Pancreas (tissue), 10 donors: ENCODE data around the gene HELZ. TPM values are rescaled to one million over a fixed set of nuclear protein-coding genes. Genes with fewer than 3 reads are reported as not detected.

ENCODE experiments used
- ATAC-seq, 4 donors: fragments of 200-7000 bp; cut with Tn5 transposase; one replicate each; pipeline versions ENCODE4 v1.8.0 to v1.9.1; 2020; ENCODE audit warnings: mild to moderate bottlenecking in 4 of 4, moderate library complexity in 4 of 4
- DNase-seq, 6 donors: peaks; one replicate each; pipeline ENCODE4 v3.0.0-alpha.2; 2020
- FAIRE-seq: peaks from 2 replicates; lab custom pipeline; 2012; peaks lifted over from hg19 to GRCh38; lab: Jason Lieb, UNC
- H3K27ac ChIP-seq, 4 donors: fragments of 200-600 bp; sonication (generic); 1 replicate in 3 of 4; 2 replicates in 1 of 4; pipeline versions ENCODE4 v1.5.0 to v1.8.0; 2020
- H3K27me3 ChIP-seq, 4 donors: fragments of 200-600 bp; one replicate each; pipeline ENCODE4 v1.8.0; 2021
- H3K36me3 ChIP-seq, 3 donors: fragments of 200-600 bp; sonication (generic) in 1 of 3; one replicate each; pipeline versions ENCODE4 v1.5.0 to v1.8.0; 2020 to 2021
- H3K4me1 ChIP-seq, 3 donors: fragments of 200-600 bp; one replicate each; pipeline ENCODE4 v1.8.0; 2021
- H3K4me3 ChIP-seq, 4 donors: fragments of 200-600 bp; sonication (generic) in 2 of 4; one replicate each; pipeline versions ENCODE4 v1.5.0 to v1.8.0; 2020 to 2021
- H3K9me3 ChIP-seq, 4 donors: fragments of 200-600 bp; one replicate each; pipeline ENCODE4 v1.8.0; 2021
- CTCF ChIP-seq, 4 donors: fragments of 200-600 bp; sonication (generic) in 3 of 4; IDR thresholded peaks; one replicate each; pipeline versions ENCODE4 v1.5.0 to v1.8.0; 2021; ENCODE audit warnings: antibody characterized with exemption in 4 of 4
- whole genome bisulfite sequencing, 2 donors: extraction: QIAGEN DNeasy Blood & Tissue Kit; methylation state at CpG; one replicate each; pipeline ENCODE4 v1.1.7; 2013; 5-methylcytosine and 5-hydroxymethylcytosine counted together
- intact Hi-C, 3 donors: fragments of 100-400 bp; cut with DNase I; formaldehyde crosslinking; loops; one replicate each; pipeline versions ENCODE4 v1.11.1 to v1.14.2; 2022
- polyA plus RNA-seq, 2 donors: library from polyadenylated mRNA; stranded (reverse); fragments of 200-250 nt; gene quantifications; one replicate each; pipeline ENCODE4 v1.2.3, GENCODE V29; 2013
- total RNA-seq, 6 donors: library from RNA; stranded (reverse); fragmentation: NEBNext Ultra II Directional in 4 of 6; extraction: Animal tissue kit (Norgen Biotek cat#: 25700) in 4 of 6; gene quantifications; one replicate each; pipeline versions ENCODE4 v1.2.1 to v1.2.4, GENCODE V29; 2021 to 2023
- donor health status: healthy with polysubstance abuse.
- donor health status: DM: no; HTN: no; CAD: no; lungs with moderate emphysema.
- donor health status: DM: no; HTN: no; CAD: no.
- donor health status: control.
- donor health status: control.
- donor health status: Bipolar disorder and iron deficiency.
- donor health status: DM: yes; HTN: yes; CAD: no.
- donor health status: DM: no; HTN: no; CAD: no.
- donor health status: DM: no; HTN: no; CAD: no.
- donor health status: DM: yes; HTN: yes; CAD: no.

Gene HELZ
- total and polyA plus RNA-seq, 8 donors = 4.1 to 36.6 (median 23.9) TPM

- ATAC-seq = no peak
Observed at GRCh38 chr17:67212231-67212630, 32.8 kb downstream of the HELZ start.

GRCh38 chr17:67211742-67212141 lies 33.3 kb downstream of the HELZ start:
- H3K4me3 ChIP-seq = no peak overlapping the region
- no peak for DNase-seq
- H3K4me1 ChIP-seq = peaks cover 26 to 40% (median 34%) of the 10 kb centered on the region in 3 donors
- intact Hi-C loops = no loop called here
- 92 to 94% methylated on average over 5 of the region's 5 CpGs for WGBS, 2 donors
- no peak for TF ChIP-seq CTCF (IDR thresholded peaks at IDR 0.05)
- no peaks in the 10 kb centered on the region for H3K27me3 ChIP-seq
- H3K27ac ChIP-seq = peak overlapping the region in 1 of 4 donors; percentile 24
- no peaks in the 10 kb centered on the region for H3K36me3 ChIP-seq
- peak in 1 of 4 donors; percentile 9 for ATAC-seq
- FAIRE-seq = no peak
- H3K9me3 ChIP-seq = no peaks in the 10 kb centered on the region

More at GRCh38 chr17:67212231-67212630, 32.8 kb downstream of the HELZ start:
- no peak for TF ChIP-seq CTCF (IDR thresholded peaks at IDR 0.05)
- Histone ChIP-seq H3K4me1 (peaks cover 26 to 42% (median 35%) of the 10 kb centered on the region in 3 donors), H3K36me3 (no peaks in the 10 kb centered on the region), H3K27me3 (no peaks in the 10 kb centered on the region), H3K4me3 (no peak overlapping the region), H3K9me3 (no peaks in the 10 kb centered on the region), H3K27ac (peak overlapping the region in 1 of 4 donors; percentile 24)
- FAIRE-seq = no peak
- DNase-seq = no peak
- intact Hi-C loops = no loop called here
- WGBS, 2 donors = 86 to 96% methylated on average over 5 of the region's 5 CpGs

GRCh38 chr17:67210915-67211314 lies 34.1 kb downstream of the HELZ start:
- Histone ChIP-seq H3K4me3 (no peak overlapping the region), H3K4me1 (peaks cover 18 to 32% (median 27%) of the 10 kb centered on the region in 3 donors), H3K36me3 (no peaks in the 10 kb centered on the region), H3K27ac (peak overlapping the region in 1 of 4 donors; percentile 24), H3K27me3 (no peaks in the 10 kb centered on the region), H3K9me3 (no peaks in the 10 kb centered on the region)
- WGBS, 2 donors = 38 to 40% methylated on average over 2 of the region's 2 CpGs
- DNase-seq = no peak
- ATAC-seq = peak in 3 of 4 donors; percentile 52 to 63 (median 63)
- no peak for FAIRE-seq
- intact Hi-C loops = no loop called here
- no peak for TF ChIP-seq CTCF (IDR thresholded peaks at IDR 0.05)

GRCh38 chr17:67208232-67208631 lies 36.8 kb downstream of the HELZ start:
- intact Hi-C loops = no loop called here
- Histone ChIP-seq H3K27ac (no peak overlapping the region), H3K36me3 (no peaks in the 10 kb centered on the region), H3K4me1 (peaks cover 18 to 26% (median 19%) of the 10 kb centered on the region in 3 donors), H3K9me3 (no peaks in the 10 kb centered on the region), H3K27me3 (no peaks in the 10 kb centered on the region), H3K4me3 (no peak overlapping the region)
- ATAC-seq = peak in 1 of 4 donors; percentile 24
- no peak for FAIRE-seq
- WGBS, 2 donors = 21 to 31% methylated on average over 4 of the region's 4 CpGs
- DNase-seq = no peak
- no peak for TF ChIP-seq CTCF (IDR thresholded peaks at IDR 0.05)

GRCh38 chr17:67203818-67204217 lies 41.2 kb downstream of the HELZ start:
- peaks cover 0 to 26% (median 14%) of the 10 kb centered on the region in 3 donors for H3K36me3 ChIP-seq
- no peaks in the 10 kb centered on the region for H3K27me3 ChIP-seq
- intact Hi-C loops = no loop called here
- no peak for TF ChIP-seq CTCF (IDR thresholded peaks at IDR 0.05)
- no peak overlapping the region for H3K27ac ChIP-seq
- ATAC-seq (no peak), FAIRE-seq (no peak), DNase-seq (no peak)
- no peaks in the 10 kb centered on the region for H3K9me3 ChIP-seq
- H3K4me1 ChIP-seq = peaks cover 0 to 5% (median 0%) of the 10 kb centered on the region in 3 donors
- H3K4me3 ChIP-seq = no peak overlapping the region
